Measurements from ENCODE around the gene BCHE. TPM values are rescaled to one million over a fixed set of nuclear protein-coding genes. Genes with fewer than 3 reads are reported as not detected.
"Not testable (repeated sequence)": the region's sequence is repeated elsewhere in the genome, so short reads cannot be mapped to it uniquely, and the experiment has no call there.

The BCHE gene
- total RNA-seq, 1 experiment from 2014 or later = 0.29 TPM

DNA sequence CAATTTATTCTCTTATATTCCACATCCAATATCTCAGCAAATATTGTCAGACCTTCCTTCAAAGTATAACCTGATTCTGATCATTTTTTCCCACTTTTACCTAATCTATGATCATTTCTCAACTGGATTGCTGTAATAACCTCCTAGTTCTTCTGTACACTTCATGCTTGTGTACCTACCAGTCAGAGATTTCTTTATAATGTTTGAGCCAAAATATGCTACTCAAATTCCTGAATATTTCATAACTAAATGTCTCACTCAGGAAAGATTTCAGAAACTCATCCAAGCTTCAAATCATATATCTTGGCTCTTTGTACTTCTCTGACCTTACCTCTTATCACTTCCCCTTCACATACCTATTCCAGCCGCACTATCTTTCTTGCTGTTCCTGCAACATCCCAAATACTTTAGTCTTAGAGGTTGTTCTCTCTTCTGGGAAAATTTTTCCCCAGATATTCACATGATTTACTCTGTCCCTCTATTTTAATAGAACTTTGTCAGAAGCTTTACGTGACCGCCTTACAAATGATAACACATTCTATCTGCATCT is 20.0 kb downstream of the BCHE start:
- DNase-seq (ENCODE audit: low read depth) = no peak

DNA sequence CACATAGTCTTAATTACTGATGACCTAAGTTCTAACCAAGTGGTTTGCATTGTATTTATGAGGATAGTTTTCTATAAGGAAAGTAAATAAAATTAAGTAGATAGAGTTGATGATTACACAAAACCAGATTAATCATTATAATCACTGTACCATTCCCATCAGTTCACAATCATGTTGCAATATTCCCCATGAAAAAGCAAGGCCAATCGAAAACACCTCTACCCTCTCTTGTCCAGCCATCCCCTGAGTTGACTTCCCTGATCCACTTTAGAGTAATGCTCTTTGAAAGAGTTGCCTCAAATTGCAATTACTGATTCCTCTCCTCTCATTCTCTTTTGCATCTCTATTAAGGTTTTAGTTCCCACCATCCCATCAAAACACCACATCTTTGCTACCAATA is 21.0 kb downstream of the BCHE start:
- DNase-seq (ENCODE audit: low read depth) = no peak

- DNase-seq (ENCODE audit: low read depth) = no peak
These were observed 21.5 kb downstream of the BCHE start for GRCh38 chr3:165815682-165816081.

- no peak for DNase-seq (ENCODE audit: low read depth)
These were observed 22.8 kb downstream of the BCHE start for GRCh38 chr3:165814380-165814779.

GRCh38 chr3:165807937-165808336 is 29.3 kb downstream of the BCHE start:
- not testable (repeated sequence) for DNase-seq (ENCODE audit: low read depth)

- DNase-seq (ENCODE audit: low read depth) = no peak
These were observed 31.2 kb downstream of the BCHE start for GRCh38 chr3:165805946-165806561.

GRCh38 chr3:165803471-165803870 is 33.8 kb downstream of the BCHE start:
- DNase-seq (ENCODE audit: low read depth) = no peak

GRCh38 chr3:165800970-165801369 is 36.3 kb downstream of the BCHE start:
- DNase-seq (ENCODE audit: low read depth) = no peak

DNA sequence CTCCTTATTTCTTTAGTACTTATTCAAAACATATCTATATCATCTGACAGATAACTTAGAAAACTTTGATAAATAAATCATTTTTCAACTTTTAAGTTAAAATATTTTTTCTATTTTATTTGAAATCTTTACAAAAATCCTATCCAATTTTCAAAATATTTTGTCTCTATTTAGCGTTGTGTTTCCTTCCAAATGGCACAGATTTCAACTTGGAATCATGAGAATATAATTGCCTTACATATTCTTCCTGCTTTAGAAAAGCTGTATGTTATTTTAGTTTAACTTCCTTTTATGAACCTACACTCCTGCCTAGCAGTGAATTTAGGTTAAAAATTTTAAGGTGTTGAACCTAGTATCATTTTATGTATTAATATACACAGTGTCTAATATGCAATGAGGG is 38.2 kb downstream of the BCHE start:
- DNase-seq (ENCODE audit: low read depth) = no peak

DNA sequence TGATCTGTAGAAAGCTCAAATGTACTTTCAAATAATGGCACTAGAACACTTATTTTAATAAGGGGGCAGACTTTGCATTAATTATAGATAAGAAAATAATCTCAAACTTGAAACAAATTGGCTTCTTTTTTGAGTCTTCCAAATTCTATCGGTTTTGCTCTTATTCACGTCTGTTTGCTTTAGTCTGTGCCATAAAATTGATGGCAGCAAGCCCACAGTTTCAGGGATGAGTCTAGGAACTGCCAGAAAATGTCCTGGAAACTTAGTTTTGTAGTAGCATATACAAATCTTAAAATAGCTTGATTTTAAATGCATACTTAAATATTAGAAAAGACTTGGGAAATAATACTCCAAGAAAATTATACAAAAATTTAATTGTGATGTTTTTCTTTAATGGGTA is 39.7 kb downstream of the BCHE start:
- no peak for DNase-seq (ENCODE audit: low read depth)

GRCh38 chr3:165796701-165797100 is 40.5 kb downstream of the BCHE start:
- no peak for DNase-seq (ENCODE audit: low read depth)

DNA sequence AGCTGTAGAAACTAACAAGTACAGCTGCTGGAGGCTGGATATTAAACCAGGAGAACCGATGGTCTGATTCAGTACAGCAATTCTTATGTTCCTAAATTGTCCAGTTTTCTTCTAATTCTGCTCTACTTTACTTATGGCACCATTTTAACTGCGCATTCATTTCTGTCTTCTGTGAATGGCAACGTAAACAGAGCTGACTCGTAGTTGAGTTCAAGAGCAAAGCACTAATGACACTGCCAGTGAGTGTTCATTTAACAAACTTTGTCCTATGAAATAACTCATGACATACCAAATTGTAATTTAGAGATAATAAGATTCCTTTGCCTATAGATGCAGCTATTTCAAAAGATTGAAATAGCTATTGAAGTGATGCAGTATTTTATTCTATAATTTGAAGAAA is 48.7 kb downstream of the BCHE start:
- no peak for DNase-seq (ENCODE audit: low read depth)

DNA sequence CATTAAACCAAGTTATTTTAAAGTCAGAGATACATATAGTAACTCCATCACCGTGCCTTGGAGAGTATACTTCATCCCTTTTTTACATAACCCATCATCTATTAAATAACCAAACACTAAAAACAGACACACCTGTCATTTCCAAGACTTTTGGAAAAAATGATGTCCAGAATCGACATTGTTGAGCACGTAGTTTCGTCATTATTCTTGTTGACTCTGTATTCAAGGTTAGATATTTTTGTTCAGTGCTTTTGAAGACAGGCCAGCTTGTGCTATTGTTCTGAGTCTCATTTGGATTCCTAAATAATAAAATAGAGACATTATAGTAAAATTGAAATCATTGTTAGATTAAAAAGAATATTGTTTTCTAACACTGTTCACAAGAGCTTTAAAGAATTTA is 51.2 kb downstream of the BCHE start:
- DNase-seq (ENCODE audit: low read depth) = no peak

DNA sequence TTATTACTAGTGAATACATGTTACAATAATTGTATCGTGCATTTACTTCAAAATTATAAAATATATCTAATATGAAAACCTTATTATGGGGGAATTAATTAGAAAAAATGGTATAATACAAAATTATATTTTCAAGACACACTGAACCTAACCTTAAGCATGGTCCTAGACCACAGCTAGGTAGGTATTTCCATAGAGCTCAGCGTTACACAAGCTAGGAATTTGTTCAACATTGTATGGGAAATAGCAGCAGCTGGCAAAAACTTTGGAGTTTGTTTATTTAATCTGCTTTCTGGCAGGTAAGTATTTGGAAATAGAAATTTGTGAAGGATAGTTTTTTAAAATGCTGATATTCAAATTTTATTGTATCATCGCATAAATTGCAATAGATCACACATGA is 52.9 kb downstream of the BCHE start:
- DNase-seq (ENCODE audit: low read depth) = no peak

DNA sequence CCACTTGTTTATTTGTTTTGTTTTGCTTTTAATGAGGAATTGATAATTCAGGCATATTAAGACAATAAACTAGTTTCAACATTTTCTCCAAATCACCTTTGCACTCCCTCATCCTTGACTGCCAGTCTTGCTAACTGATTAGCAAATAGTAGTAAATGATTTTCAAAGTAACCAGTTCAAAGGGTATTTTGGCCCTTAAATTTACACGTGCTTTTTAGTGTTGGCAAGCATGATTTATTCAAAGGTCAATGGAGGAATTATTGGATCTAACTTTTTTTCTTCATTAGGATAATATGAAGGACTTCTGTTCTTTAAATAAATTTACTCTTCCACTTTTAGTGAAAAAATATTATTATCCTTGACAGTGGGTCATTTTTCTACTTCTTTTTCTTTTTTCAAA is 53.8 kb downstream of the BCHE start:
- DNase-seq (ENCODE audit: low read depth) = no peak

GRCh38 chr3:165778891-165779290 is 58.3 kb downstream of the BCHE start:
- no peak for DNase-seq (ENCODE audit: low read depth)

DNA sequence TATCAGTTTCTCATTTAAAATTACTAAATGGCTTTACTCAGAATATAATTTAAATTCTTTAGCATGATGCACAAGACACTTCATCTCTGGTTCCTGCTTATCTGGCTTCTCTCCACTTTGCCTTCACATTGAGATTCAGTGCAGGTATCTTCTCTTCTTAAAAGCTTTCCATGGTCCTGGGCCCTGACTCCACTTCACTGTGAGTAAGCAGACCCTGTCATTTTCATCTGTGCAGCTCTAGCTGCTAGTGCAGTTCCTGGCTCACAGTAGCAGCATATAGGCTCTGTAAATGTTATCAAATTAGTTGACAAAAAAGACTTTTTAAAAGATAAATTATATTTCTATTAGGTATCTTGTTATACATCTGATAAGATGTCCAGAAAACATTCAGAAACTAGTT is 58.8 kb downstream of the BCHE start:
- no peak for DNase-seq (ENCODE audit: low read depth)

DNA sequence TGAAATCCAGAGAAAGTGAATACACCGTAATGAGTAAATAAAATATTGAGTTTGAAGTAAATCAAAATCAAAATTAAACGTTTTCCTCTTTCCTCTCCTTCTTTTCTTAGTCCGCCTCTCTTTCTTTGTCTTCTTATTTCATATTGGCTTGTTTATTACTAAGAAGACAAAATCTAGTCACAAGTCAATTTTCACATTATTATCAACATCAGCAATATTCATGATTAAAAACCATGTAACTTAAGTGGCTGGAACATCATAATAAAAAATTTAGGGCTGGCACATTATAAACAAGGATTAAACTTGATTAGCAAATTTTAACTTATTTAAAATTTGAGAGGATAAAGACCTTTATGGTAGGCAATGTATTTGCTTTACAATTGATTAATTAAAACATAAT is 61.4 kb downstream of the BCHE start:
- no peak for DNase-seq (ENCODE audit: low read depth)

DNA sequence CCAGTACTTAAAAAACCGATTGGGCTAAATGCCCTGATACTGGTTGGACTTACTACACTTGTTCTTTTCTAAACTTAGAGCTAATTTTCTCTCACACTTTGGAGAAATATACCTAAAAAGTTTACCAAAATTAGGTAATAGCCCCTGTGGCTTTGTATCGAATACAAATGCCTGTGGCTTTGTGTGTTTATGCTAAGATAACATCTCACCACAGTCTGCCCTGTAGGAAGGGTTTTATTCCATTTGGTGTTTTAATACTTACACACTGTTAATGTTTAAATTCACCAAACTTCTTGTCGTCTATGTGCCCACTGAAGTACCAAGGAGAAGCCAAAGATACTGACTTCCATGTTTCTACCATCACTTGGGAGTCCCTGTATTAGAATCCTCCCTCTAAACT is 66.4 kb downstream of the BCHE start:
- no peak for DNase-seq (ENCODE audit: low read depth)

- DNase-seq (ENCODE audit: low read depth) = no peak
These were observed 68.5 kb downstream of the BCHE start for GRCh38 chr3:165768680-165769079.

DNA sequence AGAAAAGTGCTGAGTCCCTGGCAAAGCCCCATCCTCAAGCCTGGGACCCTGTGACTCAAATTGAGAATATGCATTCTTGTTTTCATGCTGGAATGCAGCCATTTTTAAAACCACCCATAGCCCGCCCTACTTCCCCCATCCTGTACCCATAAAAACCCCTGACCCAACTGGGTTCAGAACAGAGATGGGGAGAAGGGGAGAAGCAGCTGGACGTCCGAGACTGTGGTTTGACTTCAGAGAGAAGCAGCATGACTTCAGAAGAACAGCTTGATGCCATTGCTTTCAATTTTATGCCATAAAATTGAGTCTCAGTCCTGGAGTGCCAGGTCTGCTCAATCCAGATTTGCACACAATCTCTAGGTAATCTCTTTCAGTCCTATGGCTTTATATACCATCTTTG is 78.2 kb downstream of the BCHE start:
- no peak for DNase-seq (ENCODE audit: low read depth)

GRCh38 chr3:165755571-165755970 is 81.7 kb downstream of the BCHE start:
- no peak for DNase-seq (ENCODE audit: low read depth)

DNA sequence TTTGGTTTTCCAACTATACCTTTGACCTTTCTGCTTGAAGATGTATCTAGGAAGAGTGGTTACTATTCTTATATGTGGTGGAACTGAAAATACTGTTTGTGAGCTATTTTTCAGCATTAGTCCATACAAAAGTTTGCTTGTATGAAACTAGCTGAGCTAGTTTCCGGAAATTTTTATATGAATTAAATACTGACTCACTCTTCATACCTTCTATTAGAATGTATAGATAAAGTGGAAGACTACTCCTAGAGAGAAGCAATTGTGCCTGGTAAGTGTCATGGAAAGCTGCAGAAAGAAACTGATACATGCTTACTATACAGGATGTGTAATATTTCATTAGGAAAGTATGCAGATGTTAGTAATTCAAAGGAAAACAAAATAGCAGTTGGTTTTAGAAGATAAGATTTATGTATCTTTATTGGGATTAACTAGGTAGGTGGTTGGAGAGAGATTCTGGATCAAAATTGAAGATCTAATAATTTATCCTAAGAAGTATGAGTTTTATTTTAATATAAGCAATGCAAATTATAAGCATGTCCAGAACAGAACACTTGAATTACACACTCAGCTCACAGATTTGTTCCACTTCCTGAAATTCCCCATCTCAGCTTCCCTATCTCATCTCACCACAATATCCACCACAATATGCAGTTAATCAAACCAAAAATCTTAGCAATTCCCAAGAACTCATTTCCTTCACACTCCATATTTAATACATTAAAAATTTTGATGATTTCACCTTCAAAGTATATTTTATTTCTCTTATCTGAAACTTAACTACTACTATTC is 82.8 kb downstream of the BCHE start:
- DNase-seq (ENCODE audit: low read depth) = no peak
